ENCODE results near the gene FAM50B. TPM values are rescaled to one million over a fixed set of nuclear protein-coding genes. Genes with fewer than 3 reads are reported as not detected.
A peak's percentile ranks its signal among the peaks of the same experiment; 100 is the strongest.

Gene FAM50B
- total RNA-seq, 1 donor from 2014 or later, result 3.1 TPM

DNA sequence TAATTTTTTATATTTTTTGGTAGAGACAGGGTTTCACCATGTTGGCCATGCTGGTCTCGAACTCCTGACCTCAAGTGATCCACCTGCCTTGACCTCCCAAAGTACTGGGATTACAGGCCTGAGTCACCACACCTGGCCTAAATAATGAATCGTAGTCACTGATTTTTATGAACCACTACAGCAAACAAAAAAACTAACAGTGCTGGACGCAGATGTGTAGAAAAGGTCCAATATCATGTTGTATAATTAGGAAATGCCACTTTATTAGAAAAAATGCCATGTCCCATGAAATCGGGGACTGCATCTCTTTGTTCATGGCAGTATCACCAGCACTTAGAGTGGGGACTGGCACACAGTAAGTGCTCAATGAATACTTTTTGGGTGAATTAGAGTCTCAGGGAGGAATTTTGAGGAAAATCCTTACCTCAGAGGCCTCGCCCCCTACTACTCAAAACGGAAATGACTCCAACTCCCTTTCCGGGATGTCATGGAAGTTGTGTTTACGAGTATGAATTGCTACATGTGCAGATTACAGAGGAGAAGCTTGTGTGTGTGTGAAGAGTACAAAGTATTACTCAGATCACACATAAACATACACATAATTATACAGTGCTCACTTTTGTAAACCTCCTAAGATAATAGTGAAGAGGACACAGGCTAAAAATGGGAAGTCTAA, 43.6 kb upstream of the FAM50B start:
- DNase-seq (ENCODE audit: low read depth), result no peak
- no peak overlapping the region for H3K4me3 ChIP-seq (ENCODE audit: low read depth, low read length)
- TF ChIP-seq CTCF (conservative IDR thresholded peaks at IDR 0.05; ENCODE audit: low read depth, low read length), result no peak

- TF ChIP-seq CTCF (conservative IDR thresholded peaks at IDR 0.05; ENCODE audit: low read depth, low read length), result no peak
- DNase-seq (ENCODE audit: low read depth), result no peak
- H3K4me3 ChIP-seq (ENCODE audit: low read depth, low read length), result no peak overlapping the region
Measured at GRCh38 chr6:3806169-3806922, 42.8 kb upstream of the FAM50B start.

DNA sequence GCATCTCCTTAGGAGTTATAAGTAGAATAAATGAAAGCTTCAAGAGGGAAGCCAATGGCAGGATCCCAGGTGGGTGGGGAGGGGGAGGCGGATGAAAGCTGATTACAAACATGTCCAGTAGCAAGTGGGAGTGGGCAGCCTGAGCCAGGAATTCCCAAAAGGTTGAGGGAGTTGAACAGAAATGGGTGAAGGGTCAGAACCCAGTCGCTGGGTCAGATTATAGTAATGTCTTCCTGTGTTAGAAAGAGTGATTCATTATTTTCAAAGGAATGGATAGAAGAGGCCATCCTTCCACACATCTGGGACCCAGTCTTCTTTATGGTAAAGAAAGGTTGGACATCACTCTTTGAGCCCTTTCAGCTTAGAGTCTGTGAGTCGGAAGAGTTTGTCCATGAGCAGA, 41.0 kb upstream of the FAM50B start:
- no peak for DNase-seq (ENCODE audit: low read depth)
- no peak for TF ChIP-seq CTCF (conservative IDR thresholded peaks at IDR 0.05; ENCODE audit: low read depth, low read length)
- H3K4me3 ChIP-seq (ENCODE audit: low read depth, low read length), result no peak overlapping the region

- H3K4me3 ChIP-seq (ENCODE audit: low read depth, low read length), result no peak overlapping the region
- TF ChIP-seq CTCF (conservative IDR thresholded peaks at IDR 0.05; ENCODE audit: low read depth, low read length), result peak; percentile 10
- peak; percentile 33 for DNase-seq (ENCODE audit: low read depth)
Measured at GRCh38 chr6:3808759-3809514, 40.2 kb upstream of the FAM50B start.

DNA sequence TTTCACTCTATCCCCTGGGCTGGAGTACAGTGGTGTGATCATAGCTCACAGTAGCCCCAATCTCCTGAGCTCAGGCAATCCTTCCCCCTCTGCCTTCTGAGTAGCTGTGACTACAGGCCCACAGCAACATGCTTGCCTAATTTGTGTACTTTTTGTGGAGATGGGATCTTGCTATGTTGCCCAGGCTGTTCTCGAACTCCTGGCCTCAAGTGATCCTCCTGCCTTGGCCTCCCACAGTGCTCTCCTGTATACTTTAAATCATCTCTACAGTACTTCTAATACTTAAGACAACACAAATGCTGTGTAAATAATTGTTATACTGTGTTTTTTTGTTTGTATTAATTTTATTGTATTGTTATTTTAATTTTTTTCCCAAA, 39.7 kb upstream of the FAM50B start:
- DNase-seq (ENCODE audit: low read depth), result no peak
- no peak for TF ChIP-seq CTCF (conservative IDR thresholded peaks at IDR 0.05; ENCODE audit: low read depth, low read length)
- no peak overlapping the region for H3K4me3 ChIP-seq (ENCODE audit: low read depth, low read length)

DNA sequence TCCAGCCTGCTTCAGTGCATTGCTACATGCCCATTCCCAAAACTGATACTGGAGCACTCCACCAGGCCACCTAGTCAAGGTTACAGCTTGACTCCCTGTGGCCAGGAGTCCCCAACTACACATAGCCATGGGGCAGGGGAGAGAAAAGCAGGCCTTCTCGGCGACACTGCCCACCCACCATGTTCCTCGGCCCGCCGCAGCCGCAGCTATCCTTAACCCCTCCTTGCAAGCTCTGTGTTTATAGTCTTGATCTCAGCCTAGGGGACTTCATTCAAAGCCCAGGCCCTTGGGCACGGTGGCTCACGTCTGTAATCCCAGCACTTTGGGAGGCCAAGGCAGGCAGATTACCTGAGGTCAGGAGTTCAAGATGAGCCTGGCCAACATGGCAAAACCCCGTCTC, 39.2 kb upstream of the FAM50B start:
- no peak overlapping the region for H3K4me3 ChIP-seq (ENCODE audit: low read depth, low read length)
- DNase-seq (ENCODE audit: low read depth), result no peak
- no peak for TF ChIP-seq CTCF (conservative IDR thresholded peaks at IDR 0.05; ENCODE audit: low read depth, low read length)

Measured in epithelial cell of proximal tubule (primary cell).